Eye (tissue), 1 donor: ENCODE results near the gene PLXND1.

Source experiments
- DNase-seq: peaks from one replicate; pipeline ENCODE4 v3.0.0-alpha.2; 2015

PLXND1 gene

DNA sequence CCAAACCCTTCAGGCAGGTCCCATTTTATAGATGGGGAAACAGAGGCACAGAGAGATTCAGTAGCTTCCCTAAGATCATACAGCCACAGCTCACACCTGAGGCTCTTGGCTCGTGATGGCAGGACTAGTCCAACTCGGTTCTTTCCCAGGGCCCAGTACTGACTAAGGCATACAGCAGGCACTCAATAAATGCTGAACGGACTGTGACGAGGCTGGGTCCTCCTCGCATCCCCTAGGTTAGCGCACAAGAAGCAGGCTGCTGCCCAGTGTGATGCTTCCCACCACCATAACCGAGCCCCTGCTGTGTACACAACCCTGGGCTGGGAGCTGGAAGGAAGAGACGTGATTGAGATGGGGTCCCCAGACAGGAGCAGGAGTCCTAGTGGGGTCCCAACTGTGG is 24.9 kb downstream of the PLXND1 start:
- DNase-seq = no peak

DNA sequence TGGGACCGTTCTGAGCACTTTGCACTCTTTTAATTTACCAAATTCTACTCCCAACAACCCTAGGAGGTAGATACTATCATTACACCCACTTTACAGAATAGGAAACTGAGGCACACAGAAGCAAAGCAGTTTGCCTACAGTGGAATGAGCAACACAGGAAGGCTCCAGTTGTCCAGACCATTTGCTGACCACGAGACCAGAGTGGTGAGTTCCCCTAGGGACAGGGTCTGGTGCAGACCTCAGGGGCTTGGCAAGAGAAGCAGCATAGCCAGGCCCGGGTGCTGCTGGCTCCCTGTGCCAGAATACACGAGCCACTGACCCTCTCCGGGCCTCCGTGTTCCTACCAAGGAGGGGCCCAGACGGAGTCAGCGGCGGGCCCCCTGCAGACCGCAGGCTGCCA is 26.5 kb downstream of the PLXND1 start:
- no peak for DNase-seq

DNA sequence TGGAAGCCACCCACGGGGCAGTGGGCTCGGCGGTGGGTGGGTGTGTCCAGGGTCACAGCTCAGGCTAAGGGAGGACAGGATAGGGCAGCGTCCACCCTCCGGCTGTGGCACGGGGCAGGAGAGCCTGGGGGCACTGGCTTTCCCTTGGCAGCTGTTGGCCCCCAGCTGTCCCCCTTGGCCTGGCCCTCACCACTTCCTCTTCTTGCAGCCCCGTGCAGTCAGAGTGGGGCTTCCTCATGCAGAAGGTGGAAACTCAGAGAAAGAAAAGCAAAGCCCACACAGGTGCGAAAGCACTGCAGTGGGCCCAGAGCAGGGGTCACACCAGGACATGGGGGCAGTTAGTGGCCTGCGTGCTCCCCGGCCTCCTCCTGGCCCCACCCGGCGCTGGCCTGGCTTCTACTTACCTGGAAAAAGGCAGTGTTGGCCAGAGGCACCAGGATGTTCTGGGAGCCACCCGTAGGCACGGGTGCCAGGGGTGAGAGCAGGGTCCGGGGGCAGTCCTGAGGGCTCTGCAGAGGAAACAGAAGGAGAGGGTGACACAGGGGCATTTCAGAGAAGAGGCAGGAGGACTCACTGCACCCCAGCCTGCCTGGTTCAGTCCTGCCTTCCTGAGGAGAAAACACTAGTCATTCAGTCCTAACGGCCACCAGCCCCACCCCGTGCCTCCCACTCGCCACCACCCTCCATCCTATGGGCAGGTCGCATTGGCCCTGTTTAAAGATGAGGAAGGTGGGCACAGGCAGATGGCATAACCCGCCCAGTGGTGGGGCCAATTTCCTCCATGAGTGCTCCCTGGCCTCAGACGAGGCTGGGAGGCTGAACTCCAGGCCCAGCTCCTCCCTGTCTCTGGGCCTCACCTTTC is 28.3 kb downstream of the PLXND1 start:
- DNase-seq = no peak

DNA sequence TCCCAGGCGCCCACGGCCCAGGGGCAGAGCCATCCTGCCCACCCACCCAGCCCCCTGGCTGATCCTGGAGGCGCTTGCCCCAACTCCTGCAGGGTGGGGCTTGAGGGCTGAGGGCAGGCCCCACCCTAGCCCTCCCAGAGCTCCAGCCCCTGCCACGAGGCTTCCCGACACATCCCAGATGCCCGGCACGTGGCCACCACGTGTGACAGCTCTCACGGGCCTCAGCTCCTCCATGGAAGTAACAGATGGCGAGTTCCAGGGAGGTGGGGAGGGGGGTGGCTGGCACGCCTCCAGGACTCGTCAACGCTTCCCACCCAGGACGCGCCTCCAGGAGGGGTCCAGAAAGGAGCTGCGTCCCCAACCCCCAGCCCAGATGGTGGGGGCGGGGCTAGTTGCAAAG is 29.1 kb downstream of the PLXND1 start:
- DNase-seq = peak; percentile 70

DNA sequence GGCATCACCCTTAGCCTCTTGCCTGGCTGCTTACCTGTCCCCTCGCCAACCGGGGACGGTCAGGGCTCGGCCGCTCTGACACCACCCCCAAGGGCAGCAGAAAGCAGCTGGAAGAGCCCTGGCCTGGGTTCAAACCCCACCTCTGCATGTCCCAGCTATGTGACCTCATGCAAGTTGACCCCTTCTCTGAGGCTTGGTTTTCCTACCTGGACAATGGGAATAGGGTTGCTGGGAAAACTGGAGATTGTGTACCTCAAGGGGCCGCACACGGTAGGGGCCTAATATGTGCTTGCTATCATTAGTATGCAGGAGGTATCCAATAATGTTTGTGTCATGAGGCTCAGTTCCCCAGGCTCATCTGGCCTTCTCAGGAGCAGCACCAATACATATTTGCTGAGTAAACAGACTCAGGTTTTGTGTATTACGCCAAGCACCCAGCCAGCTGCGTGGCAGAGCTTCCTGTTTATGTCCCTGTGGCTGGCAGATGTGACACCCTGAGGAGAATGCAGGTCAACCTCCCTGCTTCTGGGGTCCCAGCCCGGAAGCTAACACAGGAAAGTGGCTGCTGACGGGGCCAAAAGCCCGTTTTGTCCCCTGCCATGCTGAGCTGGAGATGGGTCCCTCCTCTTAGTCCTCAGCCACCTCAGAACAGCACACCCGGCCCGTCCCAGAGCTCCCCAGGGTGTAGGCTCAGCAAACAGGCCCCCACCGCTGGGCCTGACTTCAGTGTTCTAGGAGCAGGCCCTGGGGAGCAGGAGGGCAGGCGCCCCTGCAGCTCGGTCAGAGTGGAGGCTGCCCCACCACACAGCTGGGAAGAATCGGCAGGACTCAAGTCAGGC is 29.7 kb downstream of the PLXND1 start:
- DNase-seq = no peak

DNA sequence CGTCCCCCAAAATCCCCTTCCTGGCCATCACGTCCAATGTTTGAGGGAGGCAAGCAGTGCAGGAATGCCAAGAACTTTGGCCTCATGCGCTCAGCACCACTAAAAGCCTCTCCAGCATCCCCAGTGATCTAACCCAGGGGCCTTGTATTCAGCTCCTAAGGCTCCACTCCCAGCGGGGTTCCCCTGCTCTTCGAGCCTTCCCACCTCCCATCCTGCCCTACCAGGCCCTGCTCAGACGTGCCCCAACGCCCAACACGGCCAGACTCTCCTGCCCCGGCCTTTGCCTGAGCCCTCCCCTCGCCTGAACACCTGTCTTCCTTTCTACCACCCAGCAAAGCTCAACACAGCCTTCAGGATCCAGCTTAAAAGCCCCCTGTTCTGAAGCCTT is 30.5 kb downstream of the PLXND1 start:
- no peak for DNase-seq

DNA sequence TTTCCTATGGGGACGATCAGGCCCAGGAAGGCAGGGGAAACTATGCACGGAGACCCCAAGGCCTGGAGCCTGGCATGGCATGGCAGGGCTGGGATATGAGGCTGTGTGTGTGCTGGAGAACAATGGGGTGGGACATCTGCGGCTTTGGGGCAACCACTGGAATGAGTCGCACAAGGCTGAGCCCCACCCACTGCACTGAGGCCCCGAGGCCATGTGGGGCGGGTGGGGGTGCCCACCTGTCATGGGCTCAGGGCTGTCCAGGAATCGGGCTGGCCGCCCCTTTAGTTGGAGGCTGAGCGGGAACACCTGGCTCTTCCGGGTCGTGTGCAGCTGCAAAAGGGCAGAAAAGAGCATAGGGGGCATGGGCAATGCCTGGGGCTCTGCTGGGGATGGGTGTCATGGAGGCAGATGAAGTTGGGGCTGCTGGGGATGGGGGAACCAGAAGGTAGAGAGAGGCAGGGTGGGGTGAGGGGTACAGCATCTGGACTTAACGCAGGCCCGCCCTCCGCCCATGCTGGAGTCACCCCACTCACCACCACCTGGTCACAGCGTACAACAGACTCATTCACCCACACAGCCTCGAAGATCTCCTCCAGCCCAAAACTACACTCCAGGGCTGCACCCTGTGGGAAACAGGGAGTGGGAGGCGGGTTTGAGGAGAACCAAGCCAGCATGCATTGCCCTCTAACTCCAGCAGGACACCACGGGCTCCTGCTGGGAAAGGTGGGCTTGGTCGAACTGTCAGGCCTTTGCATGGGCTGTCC is 31.1 kb downstream of the PLXND1 start:
- no peak for DNase-seq

DNA sequence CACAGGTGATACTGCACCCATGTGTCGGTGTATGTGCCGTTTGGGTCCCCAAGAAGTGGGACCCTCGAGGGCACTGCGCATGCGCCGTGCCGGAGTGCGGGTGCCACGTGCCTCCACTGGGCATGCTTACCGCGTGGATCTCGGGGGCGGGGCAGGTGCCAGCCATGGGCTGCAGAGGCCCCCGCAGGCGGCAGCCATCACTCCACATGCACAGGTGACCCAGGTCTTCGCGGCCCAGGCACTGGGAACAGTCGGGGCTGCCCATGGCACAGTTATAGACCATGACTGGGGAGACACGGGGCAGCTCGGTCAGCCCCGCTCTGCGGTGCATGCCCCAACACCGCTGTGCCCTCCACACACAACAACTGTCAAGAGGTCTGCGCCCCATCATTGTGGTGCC is 32.3 kb downstream of the PLXND1 start:
- DNase-seq = no peak

DNA sequence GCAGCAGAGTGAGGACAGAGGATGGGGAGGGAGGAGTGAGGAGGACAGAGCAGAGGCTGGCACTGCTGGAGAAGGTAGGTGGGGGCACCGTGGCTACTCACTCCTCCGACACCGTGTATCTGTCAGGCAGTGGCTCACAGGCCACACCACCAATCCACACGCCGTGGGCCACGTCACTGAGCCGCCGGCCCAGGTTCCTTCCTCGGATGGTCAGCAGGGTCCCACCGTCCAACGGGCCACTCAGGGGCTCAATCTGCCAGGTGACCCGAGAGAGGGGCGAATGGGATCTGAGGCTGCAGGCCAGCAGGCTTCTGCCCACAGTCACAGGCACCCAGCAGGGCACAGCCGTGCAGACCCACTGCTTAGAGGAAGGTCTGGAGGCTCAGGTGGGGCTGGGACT is 33.0 kb downstream of the PLXND1 start:
- DNase-seq = no peak

DNA sequence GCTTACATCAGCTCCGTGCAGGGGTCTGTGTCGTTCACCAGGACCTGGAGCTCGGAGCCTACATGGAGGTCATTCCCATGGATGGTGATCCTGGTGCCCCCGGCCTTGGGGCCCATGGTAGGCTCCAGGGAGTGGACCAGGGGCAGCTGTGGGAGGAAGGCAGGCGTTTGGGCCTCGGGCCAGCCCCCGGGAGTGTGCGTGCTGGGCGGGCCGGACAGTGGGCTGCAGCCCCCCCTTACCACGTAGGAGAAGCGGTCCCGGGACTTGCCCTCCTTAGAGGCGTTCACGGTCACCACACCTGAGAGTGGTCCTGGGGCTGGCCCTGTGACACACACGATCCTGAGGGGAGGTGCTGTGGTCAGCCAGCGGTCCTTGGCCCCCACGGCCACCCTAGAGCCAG is 33.9 kb downstream of the PLXND1 start:
- no peak for DNase-seq

DNA sequence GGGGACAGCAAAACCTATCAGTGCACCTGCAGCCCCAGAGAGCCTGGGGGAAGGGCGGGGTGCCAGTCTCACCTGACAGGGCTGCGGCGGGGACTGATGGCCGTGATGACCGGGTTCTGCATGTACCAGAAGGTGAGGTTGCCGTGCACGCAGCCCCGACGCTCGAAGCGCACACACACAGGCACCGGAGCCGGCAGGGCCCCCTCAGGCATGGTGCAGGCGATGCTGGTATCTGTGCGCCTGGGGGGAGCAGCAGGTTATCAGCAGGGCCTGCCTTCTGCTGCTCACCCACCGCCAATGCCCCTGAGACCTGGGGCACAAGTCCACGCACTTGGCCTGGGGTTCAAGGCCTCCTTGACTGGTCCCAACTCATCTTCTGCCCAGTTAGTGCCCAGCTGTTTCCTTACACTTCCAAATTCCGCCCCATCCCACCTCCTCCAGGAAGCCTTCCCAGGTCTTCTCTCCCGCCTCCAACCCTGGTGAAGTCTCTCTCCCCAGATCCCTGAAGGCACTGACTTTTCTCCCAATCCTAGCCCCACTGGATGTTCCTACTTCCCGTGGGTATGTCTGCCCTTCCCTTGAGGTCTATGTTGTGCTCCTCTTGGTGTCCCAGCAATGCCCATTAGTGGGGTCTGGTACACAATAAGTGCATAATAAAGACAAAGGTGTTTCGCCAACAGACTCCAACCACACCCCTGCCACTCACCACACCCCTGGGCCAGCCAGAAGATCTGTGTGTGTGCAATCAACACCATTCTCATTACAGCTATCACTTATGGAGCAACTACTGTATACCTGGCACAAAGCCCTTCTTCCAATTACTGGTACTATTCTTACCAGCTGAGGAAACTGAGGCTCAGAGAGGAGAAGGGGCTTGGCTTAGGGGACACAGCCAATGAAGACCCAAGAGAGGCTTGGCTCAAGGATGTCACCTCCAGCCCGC is 34.6 kb downstream of the PLXND1 start:
- no peak for DNase-seq

DNA sequence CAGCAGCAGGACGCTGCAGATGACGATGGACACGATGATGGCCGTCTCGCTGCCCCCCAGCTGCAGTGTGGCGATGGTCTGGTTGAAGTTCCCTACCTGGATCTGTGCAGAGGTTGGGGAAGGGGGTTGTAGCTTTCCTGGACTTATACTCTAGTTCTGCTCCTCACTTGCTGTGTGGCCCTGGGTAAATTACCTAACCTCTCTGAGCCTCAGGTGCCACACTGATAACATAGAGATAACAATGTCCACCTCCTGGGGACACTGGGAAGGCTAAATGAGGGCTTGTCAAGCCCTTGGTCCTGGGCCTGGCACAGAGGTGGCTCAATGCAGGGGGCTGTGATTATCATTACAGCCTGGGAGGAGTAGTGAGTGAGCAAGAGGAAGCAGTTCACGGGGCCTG is 36.6 kb downstream of the PLXND1 start:
- no peak for DNase-seq

DNA sequence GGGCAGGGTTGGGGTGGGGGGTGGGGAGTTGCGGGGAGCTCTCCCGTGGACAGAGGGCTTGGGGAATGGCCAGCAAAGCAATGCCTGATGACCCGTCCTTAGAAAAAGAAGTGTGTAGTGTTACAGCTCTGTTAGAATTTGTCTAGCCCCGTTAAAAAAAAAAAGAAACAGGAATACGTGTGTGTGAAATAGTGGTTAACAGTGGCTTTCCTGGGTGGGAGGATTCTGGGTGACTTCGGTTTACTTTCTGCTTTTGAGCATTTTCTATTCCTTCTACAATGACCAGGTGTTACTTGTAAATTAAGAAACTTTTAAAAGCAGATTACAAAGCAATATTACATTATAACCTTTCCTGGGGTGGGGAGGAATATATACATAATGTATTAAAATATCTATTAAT is 38.5 kb downstream of the PLXND1 start:
- DNase-seq = no peak

DNA sequence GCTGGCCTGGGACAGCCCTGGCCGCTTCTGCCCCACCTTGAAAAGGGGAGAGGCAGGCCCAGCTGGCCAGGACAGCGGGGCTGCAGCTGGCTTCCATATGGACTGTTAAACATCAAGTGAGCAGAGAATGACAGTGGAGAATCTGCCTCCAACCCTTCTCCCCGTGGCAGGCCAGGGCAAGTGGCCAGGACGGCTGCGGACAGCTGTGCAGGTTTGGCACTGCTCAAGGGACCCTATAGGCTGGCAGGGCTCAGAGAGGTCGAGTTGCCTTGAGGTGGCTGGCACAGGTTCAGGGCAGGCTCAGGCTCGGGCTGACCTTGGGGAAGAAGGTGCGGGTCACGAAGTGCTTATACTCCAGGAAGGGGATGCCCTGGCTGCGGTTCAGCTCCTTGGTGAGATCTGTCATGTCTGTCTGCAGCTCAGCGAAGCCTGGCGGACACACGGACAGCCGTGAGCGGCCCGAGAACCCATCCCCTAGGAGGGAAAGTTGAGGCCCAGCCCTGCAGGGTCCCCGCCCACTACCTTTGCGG is 39.2 kb downstream of the PLXND1 start:
- peak; percentile 33 for DNase-seq

DNA sequence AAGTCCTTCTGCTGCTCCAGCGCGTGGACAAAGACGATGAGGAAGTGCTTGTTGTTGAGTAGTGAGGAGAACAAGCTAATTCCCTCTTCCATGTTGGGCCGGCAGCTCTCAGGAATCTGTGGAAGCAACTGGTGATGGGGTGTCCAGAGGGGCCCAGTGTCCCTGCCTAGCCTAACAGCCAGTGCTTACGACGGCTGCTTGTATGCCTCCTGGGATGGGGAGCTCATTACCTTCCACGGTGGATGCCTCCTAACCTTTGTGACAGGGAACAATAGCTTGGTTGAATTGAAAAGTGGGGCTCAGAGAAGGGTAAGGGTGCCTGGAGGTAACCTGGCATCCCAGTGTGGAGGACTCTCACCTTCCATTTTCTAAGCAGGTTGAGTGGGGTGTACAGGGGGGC is 40.6 kb downstream of the PLXND1 start:
- no peak for DNase-seq

DNA sequence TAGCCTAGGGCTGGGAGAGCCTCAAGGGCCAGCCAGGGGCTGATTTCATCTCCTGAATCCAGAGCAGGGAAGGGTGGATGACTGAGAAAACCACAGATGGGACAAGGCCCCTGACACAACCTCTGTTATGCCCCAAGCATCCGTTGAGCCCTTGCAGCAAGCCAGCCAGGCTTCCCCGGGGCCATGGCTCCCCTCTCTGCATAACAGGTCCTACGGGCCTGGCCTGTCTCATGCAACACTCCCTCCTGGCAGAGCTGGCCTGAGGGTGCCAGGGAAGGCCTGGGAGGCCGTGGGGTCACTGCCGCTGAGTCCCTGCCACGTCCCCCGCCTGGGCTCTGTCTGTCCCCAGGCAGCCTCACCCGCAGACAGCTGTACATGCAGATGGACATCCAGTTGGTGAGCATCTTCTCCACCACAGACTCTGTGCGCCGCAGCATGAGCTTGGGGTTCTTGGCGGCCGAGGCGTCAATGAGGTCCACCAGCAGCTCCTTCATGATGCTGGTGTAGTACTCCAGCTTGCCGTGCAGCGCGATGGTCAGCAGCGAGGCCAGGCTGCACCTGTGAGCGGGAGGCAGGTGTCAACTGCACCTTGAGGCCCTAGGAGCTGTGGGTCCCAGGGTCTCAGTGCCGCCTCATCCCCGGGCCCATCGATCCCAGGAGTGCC is 41.4 kb downstream of the PLXND1 start:
- no peak for DNase-seq

DNA sequence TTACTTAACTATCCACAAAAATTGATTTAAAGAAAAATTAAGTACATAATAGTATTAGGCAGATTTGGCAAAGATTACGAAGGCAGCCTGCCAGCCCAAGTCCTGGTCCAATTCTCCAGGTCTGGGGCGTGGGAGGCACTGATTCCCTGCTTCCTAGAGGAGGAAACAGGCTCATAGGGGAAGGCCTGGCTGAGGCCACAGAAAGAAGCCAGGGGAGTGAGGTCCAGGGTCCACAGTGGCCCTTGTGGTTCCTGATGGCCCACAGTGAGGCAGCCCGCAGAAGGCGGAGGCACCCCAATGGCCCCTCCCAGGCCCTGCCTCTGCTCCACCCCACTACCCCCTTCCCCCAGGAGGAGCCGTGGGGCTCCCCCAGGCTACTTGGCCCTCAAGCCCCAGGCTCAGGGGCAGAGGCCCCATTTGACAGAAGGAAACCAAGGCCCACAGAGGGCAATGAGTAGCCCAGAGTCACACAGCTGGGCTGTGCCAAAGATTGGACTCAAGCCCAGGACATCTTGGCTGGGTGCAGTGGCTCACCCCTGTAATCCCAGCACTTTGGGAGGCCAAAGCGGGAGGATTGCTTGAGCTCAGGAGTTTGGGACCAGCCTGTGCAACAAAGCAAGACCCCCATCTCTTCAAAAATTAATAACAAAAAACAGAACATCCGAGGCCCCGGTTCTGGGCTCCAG is 42.5 kb downstream of the PLXND1 start:
- no peak for DNase-seq

DNA sequence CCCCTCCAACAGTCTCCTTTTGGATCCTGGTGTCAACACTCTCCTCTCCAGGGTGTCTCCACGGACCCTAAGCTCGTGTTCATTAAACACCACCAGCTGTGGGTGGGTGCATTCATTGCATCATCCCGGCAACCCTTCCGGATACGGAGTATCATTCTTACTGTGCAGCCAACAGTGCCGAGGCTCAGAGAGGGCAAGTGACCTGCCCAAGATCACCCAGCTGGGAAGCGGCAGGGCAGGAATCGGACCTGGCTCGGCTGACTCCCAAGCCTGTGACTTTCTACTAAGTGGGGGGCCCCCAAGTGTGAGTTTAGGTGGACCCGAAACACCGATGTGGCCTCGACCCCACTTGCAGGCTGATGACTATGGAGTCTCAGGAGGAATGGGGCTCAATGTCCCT is 43.1 kb downstream of the PLXND1 start:
- no peak for DNase-seq

DNA sequence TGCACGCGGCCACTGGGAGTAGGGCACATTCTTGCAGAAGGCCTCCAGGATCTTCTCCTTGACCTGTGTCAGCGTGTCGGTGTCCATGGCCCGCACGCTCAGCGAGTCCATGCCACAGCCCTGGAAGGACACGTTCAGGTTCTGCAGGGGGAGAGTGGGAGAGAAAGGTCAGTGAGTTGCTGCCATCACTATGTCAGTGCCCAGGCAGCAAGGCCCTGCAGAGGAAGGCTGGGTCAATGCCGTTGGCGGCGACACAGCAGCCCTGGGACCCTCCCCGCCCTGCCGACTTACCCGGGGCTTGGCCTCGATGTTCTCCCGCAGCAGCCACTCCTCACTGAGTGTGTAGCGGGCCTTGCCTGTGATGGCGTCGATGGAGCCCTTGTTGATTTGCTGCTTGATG is 43.7 kb downstream of the PLXND1 start:
- DNase-seq = no peak

DNA sequence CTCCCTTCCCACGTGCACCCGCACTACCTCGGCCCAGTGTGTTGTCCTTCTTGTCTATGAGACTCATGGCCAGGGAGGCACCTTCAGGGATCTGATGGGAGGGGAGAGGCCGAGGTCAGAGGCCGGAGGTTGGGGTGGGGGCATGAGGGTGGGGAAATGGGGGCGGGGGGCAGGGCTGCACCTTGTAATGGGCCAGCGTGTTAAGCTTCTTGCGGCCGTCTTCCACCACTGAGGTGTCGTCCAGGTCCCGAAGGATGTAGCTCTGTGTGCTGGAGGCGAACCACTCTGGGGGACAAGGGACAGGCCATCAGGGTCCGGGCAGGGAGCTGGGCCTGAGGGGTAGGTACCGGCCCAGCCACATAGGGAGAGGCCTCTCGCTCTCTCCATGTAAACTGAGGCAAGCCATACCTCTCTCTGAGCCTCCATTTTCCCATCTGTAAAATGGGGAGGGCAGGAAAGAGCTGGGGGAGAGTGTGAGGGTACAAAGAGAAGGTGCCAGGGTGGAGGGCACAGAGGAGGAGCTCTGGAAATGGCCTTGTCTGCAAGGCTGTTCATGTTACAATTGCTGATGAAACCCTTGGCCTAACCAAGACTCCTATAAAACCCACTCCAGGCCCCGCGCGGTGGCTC is 44.7 kb downstream of the PLXND1 start:
- DNase-seq = no peak
